ENCODE measurements around the gene RASAL2. TPM values are rescaled to one million over a fixed set of nuclear protein-coding genes. Genes with fewer than 3 reads are reported as not detected.

Gene RASAL2
- total RNA-seq, 2 donors from 2014 or later, result not detected

DNA sequence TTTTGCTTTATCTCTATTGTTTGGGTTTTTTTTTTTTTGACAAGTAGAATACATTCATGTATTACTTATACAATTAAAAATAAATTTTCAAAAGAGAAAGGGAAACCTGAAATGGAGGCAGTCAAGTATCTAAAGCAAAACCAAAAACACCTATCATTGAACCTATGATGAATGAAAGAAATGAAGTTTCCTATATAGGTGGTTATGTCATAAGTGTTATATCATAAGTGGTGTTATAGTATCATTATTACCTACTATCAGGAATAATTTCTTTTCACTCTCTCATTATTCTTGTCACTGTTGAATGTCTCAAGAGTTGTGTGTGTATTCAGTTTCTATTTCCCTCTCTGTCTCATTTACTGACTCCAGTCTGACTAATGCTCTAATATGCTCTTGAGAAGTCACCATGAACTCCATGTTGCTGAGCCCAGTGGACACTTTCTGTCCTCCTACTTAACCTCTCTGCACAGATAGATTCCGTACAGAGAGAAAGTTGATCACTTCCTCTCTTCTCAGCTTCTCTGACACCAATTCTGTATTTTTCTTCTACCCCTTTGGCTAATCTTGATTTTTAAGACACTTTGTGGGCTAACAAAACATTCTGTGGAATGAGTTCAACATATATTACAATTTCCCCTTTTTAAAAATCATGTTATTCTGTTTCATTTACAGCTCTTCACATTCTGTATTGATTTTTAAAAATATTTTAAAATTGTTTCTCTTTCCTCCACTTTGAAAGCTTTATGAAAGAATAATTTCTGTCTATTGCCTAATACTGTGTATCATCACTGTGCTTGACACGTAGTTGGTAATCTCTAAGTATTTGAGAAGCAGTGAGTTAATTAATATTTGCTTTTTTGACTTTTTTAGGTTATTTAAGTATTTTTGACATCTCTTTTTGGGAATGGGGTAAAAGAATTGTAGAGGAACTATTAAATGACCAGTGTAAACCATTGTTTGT, 50.1 kb downstream of the RASAL2 start:
- H3K4me1 Mint-ChIP-seq (ENCODE audit: low read depth in 2 of 2), result no peaks in the 10 kb centered on the region
- H3K9me3 Mint-ChIP-seq, result no peaks in the 10 kb centered on the region
- no peak overlapping the region for H3K27ac Mint-ChIP-seq
- no peaks in the 10 kb centered on the region for H3K36me3 Mint-ChIP-seq
- ATAC-seq (no peak), DNase-seq (ENCODE audit: low spot score) (no peak)
- no peak overlapping the region for H3K4me3 Mint-ChIP-seq
- H3K27me3 Mint-ChIP-seq, result no peaks in the 10 kb centered on the region

DNA sequence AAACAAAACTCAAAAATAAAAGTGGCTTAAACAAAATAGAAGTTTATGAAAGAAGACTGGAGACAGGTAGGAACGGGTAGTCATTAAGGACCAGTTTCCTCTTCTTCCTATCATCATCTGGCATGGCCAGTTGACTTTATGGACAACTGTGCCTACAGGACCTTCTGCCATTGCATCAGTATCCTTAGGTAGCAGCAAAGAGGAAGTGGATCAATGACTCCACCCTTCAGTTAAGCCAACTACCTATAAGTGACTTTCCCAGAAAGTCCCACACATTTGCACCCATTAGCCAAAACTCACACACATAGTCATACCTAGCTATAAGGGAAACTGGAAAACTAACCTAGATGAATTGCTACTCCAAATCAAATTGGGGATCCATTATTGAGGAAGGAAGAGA, 51.7 kb downstream of the RASAL2 start:
- Mint-ChIP-seq H3K36me3 (no peaks in the 10 kb centered on the region), H3K27me3 (no peaks in the 10 kb centered on the region), H3K9me3 (no peaks in the 10 kb centered on the region), H3K4me1 (ENCODE audit: low read depth in 2 of 2) (no peaks in the 10 kb centered on the region), H3K27ac (no peak overlapping the region), H3K4me3 (no peak overlapping the region)
- ATAC-seq (no peak), DNase-seq (ENCODE audit: low spot score) (no peak)

DNA sequence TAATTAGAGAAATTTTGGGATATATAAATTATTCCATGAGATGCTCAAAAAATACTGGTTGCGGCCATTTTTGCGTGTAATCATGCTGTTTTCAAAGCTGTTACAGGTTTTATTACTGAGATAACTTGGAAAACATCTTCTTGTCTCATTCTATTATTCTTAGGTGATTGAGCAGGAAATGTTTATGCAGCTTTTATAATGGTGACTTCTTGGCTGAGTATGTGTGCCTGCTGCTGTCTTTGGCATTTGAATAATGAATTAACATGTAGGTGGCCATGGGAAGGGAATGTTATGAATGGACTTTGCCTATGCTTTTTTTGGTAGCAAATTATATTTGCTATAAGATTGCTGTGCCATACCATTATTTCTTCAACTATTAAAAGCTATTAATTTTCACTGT, 52.5 kb downstream of the RASAL2 start:
- H3K4me3 Mint-ChIP-seq, result no peak overlapping the region
- ATAC-seq (no peak), DNase-seq (ENCODE audit: low spot score) (no peak)
- no peaks in the 10 kb centered on the region for H3K36me3 Mint-ChIP-seq
- H3K27me3 Mint-ChIP-seq, result no peaks in the 10 kb centered on the region
- H3K27ac Mint-ChIP-seq, result no peak overlapping the region
- H3K4me1 Mint-ChIP-seq (ENCODE audit: low read depth in 2 of 2), result no peaks in the 10 kb centered on the region
- no peaks in the 10 kb centered on the region for H3K9me3 Mint-ChIP-seq

DNA sequence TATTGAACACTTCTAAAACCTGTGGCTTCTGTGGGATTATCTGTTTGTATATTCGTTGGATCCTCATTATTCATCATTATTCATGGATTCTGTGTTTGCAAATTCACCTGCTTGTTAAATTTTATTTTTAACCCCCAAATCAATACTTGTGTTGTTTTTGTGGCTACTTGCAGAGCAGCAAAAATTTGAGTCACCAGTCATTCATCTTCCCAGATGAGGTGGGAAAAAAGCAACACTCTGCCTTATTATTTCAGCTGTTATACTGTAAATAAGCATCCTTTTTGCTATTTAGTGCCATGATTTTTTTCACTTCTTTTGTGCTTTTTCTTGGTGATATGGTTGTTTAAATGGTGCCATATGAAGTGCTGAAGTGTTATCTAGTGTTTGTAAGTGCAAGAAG, 56.7 kb downstream of the RASAL2 start:
- Mint-ChIP-seq H3K27me3 (no peaks in the 10 kb centered on the region), H3K9me3 (peaks cover 2% of the 10 kb centered on the region), H3K4me3 (no peak overlapping the region), H3K27ac (no peak overlapping the region), H3K36me3 (no peaks in the 10 kb centered on the region), H3K4me1 (ENCODE audit: low read depth in 2 of 2) (no peaks in the 10 kb centered on the region)
- DNase-seq (ENCODE audit: low spot score), result no peak
- no peak for ATAC-seq

DNA sequence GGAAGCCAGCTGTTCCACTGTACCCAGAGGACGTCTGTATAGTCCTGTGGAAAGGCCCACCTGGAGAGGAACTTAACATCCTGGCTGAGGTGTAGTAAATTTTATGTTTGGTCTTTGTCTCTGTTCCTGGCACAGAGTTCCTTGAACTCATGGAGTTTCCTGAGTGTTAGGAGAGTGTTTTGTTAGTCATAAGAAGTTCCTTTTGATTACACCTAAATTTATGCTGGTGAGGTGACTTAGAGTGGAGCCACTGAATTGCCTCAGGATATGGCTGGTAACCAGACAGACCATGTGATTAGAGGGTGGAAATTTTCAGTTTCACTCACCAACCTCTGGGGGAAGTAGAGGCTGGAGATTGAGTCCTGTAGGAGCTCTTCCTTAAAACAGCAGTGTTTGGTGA, 57.9 kb downstream of the RASAL2 start:
- Mint-ChIP-seq H3K27me3 (no peaks in the 10 kb centered on the region), H3K4me1 (ENCODE audit: low read depth in 2 of 2) (no peaks in the 10 kb centered on the region), H3K36me3 (no peaks in the 10 kb centered on the region), H3K4me3 (no peak overlapping the region), H3K9me3 (peaks cover 2% of the 10 kb centered on the region), H3K27ac (no peak overlapping the region)
- ATAC-seq, result no peak
- no peak for DNase-seq (ENCODE audit: low spot score)

DNA sequence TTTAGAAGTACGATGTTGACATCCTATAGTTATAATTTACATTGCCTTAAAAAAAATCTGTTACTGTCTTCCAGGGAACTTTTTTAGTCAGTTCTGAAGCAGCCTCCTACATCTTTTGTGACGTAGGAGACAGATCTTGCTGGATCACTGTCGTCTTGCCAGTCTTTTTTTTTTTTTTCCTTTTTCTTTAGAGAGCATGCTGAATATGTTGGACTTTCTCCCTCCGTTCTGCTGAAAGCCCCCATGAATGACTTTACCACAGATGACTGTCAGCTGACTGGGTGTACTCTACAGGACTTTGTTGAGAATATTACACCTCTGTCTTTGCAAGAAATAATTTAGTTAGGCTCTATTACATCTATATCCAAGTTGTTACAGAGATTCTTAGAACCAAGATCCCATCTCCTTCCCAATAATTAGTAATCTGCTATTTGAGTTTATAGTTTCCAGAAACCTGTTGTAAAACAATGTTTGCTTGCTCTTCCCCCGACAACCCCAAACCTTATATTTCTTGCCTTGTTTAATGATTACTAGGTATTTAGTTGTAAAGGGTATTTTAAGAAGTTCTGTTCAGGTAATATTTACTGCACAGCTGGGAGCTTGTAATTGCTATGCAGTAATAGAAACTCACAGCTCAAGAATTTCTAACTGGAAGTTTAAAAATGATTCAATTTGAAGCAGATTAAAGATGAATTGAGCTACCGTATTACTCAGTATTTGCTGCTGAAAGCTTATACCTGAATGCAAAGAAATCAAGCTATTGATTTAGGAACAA, 61.8 kb downstream of the RASAL2 start:
- Mint-ChIP-seq H3K27ac (no peak overlapping the region), H3K4me3 (no peak overlapping the region), H3K27me3 (no peaks in the 10 kb centered on the region), H3K9me3 (peaks cover 2% of the 10 kb centered on the region), H3K36me3 (no peaks in the 10 kb centered on the region), H3K4me1 (ENCODE audit: low read depth in 2 of 2) (no peaks in the 10 kb centered on the region)
- ATAC-seq (no peak), DNase-seq (ENCODE audit: low spot score) (no peak)

DNA sequence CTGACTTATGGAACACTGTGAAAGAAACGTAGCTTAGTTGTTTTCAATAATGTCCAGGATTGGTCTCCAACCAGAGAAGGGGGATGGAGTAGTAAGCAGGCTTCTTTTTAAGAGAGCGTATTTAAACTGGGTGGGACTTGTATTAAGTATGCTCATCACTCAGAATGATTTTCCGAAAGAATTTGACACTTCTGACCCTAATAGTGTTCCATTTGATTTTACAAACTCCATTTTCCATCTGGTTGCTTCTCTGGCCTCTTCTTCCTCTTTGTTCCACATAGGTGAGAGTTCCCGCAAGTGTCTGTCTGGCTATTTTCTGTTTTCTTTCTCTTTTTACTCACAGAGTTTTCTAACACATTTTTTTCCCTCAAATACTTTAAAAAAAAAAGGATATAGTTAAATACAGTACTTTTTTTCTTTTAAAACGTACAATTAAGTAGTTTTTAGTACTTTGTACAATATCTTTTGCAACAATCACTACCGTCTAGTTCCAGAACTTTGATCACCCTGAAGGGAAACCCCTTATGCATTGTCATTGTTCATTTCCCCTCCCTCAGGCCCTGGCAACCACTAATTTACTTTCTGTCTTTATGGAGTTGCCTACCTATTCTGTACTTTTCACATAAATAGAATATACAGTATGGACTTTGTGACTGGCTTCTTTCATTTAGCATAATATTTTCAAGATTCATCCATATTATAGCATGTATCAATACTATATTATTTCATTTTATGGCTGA, 67.0 kb downstream of the RASAL2 start:
- ATAC-seq, result no peak
- DNase-seq (ENCODE audit: low spot score), result no peak
- Mint-ChIP-seq H3K9me3 (no peaks in the 10 kb centered on the region), H3K27me3 (no peaks in the 10 kb centered on the region), H3K4me1 (ENCODE audit: low read depth in 2 of 2) (no peaks in the 10 kb centered on the region), H3K4me3 (no peak overlapping the region), H3K27ac (no peak overlapping the region), H3K36me3 (no peaks in the 10 kb centered on the region)

DNA sequence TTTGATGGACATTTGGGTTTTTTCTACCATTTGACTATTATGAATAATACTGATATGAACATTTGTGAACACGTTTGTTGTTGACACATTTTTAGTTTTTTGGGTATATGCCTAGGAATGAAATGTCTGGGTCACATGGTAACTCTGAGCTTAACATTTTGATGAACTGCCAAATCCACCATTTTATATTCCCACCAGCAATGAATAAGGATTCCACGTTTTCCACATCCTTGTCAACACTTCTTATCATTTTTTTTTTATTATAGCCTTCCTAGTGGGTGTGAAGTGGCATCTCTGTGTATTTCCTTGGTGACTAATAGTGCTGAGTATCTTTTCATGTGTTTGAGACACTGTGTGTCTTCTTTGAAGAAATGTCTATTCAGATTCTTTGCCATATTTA, 67.6 kb downstream of the RASAL2 start:
- H3K4me3 Mint-ChIP-seq, result no peak overlapping the region
- no peaks in the 10 kb centered on the region for H3K4me1 Mint-ChIP-seq (ENCODE audit: low read depth in 2 of 2)
- H3K27ac Mint-ChIP-seq, result no peak overlapping the region
- no peak for ATAC-seq
- H3K9me3 Mint-ChIP-seq, result no peaks in the 10 kb centered on the region
- no peak for DNase-seq (ENCODE audit: low spot score)
- H3K36me3 Mint-ChIP-seq, result no peaks in the 10 kb centered on the region
- H3K27me3 Mint-ChIP-seq, result no peaks in the 10 kb centered on the region

DNA sequence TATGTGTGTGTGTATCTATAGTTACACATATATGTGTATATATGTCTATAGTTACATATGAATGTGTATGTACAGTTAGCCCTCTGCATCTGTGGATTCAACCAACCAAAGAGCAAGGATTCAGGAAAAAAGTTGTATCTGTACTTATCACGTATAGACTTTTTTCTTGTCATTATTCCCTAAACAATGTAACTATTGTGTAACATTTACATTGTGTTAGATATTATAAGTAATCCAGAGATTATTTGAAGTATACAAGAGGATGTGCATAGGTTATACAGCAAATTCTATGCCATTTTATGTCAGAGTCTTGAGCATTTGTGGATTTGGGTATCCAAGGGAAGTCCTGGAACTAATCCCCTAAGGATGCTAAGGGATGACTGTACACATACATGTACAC, 71.3 kb downstream of the RASAL2 start:
- Mint-ChIP-seq H3K4me3 (no peak overlapping the region), H3K27me3 (no peaks in the 10 kb centered on the region), H3K4me1 (ENCODE audit: low read depth in 2 of 2) (no peaks in the 10 kb centered on the region), H3K9me3 (no peaks in the 10 kb centered on the region), H3K36me3 (no peaks in the 10 kb centered on the region), H3K27ac (no peak overlapping the region)
- DNase-seq (ENCODE audit: low spot score), result no peak
- no peak for ATAC-seq

DNA sequence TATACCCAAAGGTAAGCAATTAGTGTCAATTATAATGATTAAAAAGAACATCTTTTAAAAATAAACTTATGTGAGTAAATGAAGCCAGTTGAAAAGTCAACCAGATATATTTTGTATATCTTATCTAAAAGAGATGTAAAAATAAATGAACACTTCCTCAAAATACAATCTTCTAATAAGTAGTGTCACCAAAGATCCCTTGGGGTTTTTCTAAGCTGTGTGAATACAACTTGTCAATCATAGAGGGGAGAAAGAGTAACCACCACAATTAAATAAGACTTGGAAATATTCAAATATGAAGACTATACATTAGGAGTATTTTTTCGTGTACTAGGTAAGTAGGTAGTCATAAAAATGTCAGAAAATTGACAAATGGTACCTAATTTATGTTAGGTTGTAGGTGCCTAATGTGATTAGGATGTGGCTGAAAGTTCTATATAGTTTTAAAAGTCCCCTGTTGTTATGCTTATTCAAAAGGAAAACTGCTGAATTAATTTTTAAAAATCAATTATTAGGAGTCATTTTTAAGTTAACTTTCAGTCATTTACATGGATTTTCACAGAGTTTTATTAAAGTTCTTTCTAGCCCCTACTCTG, 72.6 kb downstream of the RASAL2 start:
- H3K27me3 Mint-ChIP-seq, result no peaks in the 10 kb centered on the region
- H3K36me3 Mint-ChIP-seq, result no peaks in the 10 kb centered on the region
- H3K27ac Mint-ChIP-seq, result no peak overlapping the region
- DNase-seq (ENCODE audit: low spot score) (no peak), ATAC-seq (no peak)
- no peak overlapping the region for H3K4me3 Mint-ChIP-seq
- no peaks in the 10 kb centered on the region for H3K9me3 Mint-ChIP-seq
- no peaks in the 10 kb centered on the region for H3K4me1 Mint-ChIP-seq (ENCODE audit: low read depth in 2 of 2)

DNA sequence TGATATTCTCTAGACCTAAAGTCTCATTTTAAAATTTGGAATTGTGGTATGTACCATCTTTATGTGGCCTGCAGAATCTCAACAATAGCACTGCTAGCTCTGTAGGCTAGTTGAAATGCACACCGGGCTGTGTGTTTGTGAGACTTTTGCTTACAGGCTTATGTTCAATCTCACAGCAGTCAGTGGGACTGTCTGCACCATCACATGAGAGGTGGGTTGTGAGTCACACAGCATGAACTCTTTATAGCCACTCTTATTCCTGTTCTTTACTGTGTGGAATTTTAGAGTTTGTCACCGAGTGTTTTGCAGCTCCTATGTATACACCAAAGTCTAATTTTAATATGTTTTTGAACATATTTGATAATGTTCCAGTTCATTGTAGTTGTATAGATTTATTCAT, 74.6 kb downstream of the RASAL2 start:
- ATAC-seq (no peak), DNase-seq (ENCODE audit: low spot score) (no peak)
- Mint-ChIP-seq H3K9me3 (no peaks in the 10 kb centered on the region), H3K36me3 (no peaks in the 10 kb centered on the region), H3K4me3 (no peak overlapping the region), H3K27ac (no peak overlapping the region), H3K4me1 (ENCODE audit: low read depth in 2 of 2) (no peaks in the 10 kb centered on the region), H3K27me3 (no peaks in the 10 kb centered on the region)

DNA sequence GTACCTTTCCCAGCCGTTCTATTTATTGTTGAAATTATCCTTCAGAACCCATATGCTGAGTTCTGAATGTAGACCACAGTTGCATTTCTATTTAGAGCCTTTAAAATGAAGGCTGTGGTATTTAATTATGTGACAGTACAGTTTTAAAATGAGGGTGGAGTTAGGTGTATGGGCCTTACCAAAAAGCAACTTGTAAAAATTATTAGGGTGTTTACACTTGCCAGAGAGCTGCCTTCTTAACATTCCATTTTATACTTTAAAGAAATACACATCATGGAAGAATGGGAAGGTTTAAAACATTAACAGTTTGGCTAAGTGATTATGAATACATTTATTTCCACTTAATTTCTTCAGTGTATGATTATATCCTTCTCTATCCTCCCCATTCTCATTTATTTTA, 75.7 kb downstream of the RASAL2 start:
- Mint-ChIP-seq H3K27me3 (no peaks in the 10 kb centered on the region), H3K9me3 (no peaks in the 10 kb centered on the region)
- no peak for DNase-seq (ENCODE audit: low spot score)

DNA sequence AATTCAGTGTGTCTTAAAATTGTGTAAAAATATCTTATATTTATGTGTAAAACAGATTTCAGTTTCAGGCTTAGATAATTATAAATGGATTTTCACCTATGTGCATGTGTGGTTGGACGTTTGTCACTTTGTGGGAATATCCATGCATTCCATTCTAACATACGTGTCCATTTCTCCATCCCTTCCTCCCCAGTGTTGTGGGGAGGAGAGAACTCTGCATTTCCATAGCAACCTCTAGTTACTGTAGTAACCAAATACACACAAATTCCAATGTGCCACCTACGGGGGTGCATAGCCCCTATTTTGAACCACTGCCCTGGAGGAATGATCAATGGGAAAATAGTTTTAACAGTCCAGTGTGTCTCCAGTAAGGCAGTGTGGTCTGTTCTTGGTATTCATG, 79.0 kb downstream of the RASAL2 start:
- no peak for ATAC-seq
- Mint-ChIP-seq H3K4me1 (ENCODE audit: low read depth in 2 of 2) (no peaks in the 10 kb centered on the region), H3K27ac (no peak overlapping the region), H3K9me3 (peaks cover 3% of the 10 kb centered on the region), H3K27me3 (no peaks in the 10 kb centered on the region), H3K4me3 (no peak overlapping the region), H3K36me3 (no peaks in the 10 kb centered on the region)
- no peak for DNase-seq (ENCODE audit: low spot score)

More for the DNA sequence above, 75.7 kb downstream of the RASAL2 start:
- no peaks in the 10 kb centered on the region for H3K4me1 Mint-ChIP-seq (ENCODE audit: low read depth in 2 of 2)
- no peaks in the 10 kb centered on the region for H3K36me3 Mint-ChIP-seq
- H3K27ac Mint-ChIP-seq, result no peak overlapping the region
- no peak overlapping the region for H3K4me3 Mint-ChIP-seq
- no peak for ATAC-seq

All from natural killer cell treated with Interleukin-12 subunit alpha and Interleukin-12 subunit beta and Interleukin-15 and Interleukin-18, amount 100 ng/mL, for 72 hours (primary cell).